ENCODE results near the gene ZNF483.
"Not testable (repeated sequence)": the region's sequence is repeated elsewhere in the genome, so short reads cannot be mapped to it uniquely, and the experiment has no call there.

The ZNF483 gene

GRCh38 chr9:111548623-111549022 is 23.6 kb downstream of the ZNF483 start:
- Histone ChIP-seq H3K4me3 (ENCODE audit: low read length) (peak overlapping the region; percentile 31), H3K27me3 (replicated peaks; ENCODE audit: control insufficient read depth, insufficient read depth, low read length) (no peaks in the 10 kb centered on the region), H3K9ac (ENCODE audit: low read length) (no peak overlapping the region), H3K36me3 (ENCODE audit: control insufficient read depth, insufficient read depth, low read length, severe bottlenecking) (peaks cover 3% of the 10 kb centered on the region), H3K9me3 (ENCODE audit: control insufficient read depth, low read length) (peaks cover 100% of the 10 kb centered on the region), H3K4me1 (ENCODE audit: control insufficient read depth, insufficient read depth, low read length) (no peaks in the 10 kb centered on the region)
- no peak for DNase-seq (ENCODE audit: low read depth)

DNA sequence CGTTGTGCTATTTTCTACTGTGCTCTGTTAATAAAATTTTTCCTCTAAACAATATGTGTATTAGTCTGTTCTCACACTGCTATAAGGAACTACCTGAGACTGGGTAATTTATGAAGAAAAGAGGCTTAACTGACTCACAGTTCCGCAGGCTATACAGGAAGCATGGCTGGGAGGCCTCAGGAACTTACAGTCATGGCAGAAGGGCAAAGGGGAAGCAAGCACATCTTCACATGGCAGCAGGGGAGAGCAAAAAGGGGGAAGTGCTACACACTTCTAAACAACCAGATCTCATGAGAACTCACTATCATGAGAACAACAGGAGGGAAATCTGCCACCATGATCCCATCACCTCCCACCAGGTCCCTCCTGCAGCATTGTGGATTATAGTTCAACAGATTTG is 30.4 kb downstream of the ZNF483 start:
- H3K36me3 ChIP-seq (ENCODE audit: control insufficient read depth, insufficient read depth, low read length, severe bottlenecking); DNase-seq (ENCODE audit: low read depth); H3K4me1 ChIP-seq (ENCODE audit: control insufficient read depth, insufficient read depth, low read length); H3K9ac ChIP-seq (ENCODE audit: low read length); H3K27me3 ChIP-seq (replicated peaks; ENCODE audit: control insufficient read depth, insufficient read depth, low read length); H3K4me3 ChIP-seq (ENCODE audit: low read length): not testable (repeated sequence)
- H3K9me3 ChIP-seq (ENCODE audit: control insufficient read depth, low read length), result peaks cover 54% of the 10 kb centered on the region

DNA sequence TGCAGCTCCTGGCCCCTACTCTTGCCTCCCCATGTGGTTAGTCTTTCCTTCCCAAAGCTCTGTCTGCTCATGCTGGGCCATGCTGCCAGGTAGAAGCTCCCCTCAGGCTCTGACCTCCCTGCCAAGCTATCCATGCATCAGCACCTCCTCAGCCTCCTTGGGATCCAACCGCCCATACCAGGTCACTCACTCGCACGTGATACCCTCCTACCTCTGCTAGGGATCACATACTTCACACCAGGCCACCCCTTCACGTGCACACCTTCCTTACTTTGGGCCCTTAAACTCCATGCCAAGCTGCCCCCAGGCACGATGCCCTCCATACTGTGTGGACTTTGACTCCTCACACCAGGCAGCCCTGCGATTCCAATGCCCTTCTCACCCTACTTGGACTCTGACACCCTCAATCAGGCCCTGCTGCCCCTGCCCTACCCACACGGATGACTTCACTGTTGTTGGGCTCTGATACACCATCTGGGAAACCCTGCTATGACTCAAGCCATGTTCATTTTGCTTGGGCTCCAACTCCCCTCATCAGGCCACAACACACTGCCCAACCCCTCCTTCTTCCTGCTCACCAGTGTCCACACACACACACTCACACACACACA is 34.1 kb downstream of the ZNF483 start:
- DNase-seq (ENCODE audit: low read depth), result no peak
- H3K4me3 ChIP-seq (ENCODE audit: low read length), result no peak overlapping the region

DNA sequence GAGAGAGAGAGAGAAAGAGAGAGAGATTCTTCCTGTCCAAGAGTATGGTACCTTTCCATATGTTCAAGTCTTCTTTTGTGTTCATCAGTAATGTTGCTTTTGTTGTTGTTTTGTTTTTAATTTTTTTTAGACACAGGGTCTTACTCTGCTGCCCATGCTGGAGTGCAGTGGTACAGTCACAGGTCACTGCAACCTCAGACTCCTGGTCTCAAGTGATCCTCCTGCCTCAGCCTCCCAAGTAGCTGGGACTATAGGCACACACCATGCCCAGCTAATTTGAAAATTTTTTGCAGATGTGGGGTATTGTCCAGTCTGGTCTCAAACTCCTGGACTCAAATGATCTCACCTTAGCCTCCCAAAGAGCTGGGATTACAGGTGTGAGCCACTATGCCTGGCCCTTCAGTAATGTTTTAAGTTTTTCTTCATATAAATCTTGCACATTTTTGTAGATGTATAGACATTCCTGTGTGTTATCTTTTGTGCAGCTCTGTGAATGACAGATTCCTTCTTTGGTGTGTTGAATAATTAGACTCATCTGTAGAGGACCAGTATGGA is 36.3 kb downstream of the ZNF483 start:
- H3K27me3 ChIP-seq (replicated peaks; ENCODE audit: control insufficient read depth, insufficient read depth, low read length), result no peaks in the 10 kb centered on the region
- peaks cover 2% of the 10 kb centered on the region for H3K9me3 ChIP-seq (ENCODE audit: control insufficient read depth, low read length)
- no peak overlapping the region for H3K4me3 ChIP-seq (ENCODE audit: low read length)
- peaks cover 2% of the 10 kb centered on the region for H3K4me1 ChIP-seq (ENCODE audit: control insufficient read depth, insufficient read depth, low read length)
- H3K9ac ChIP-seq (ENCODE audit: low read length), result no peak overlapping the region
- no peak for DNase-seq (ENCODE audit: low read depth)
- peaks cover 46% of the 10 kb centered on the region for H3K36me3 ChIP-seq (ENCODE audit: control insufficient read depth, insufficient read depth, low read length, severe bottlenecking)

More for the DNA sequence above, 34.1 kb downstream of the ZNF483 start:
- Histone ChIP-seq H3K9ac (ENCODE audit: low read length) (no peak overlapping the region), H3K36me3 (ENCODE audit: control insufficient read depth, insufficient read depth, low read length, severe bottlenecking) (peaks cover 26% of the 10 kb centered on the region), H3K27me3 (replicated peaks; ENCODE audit: control insufficient read depth, insufficient read depth, low read length) (no peaks in the 10 kb centered on the region), H3K4me1 (ENCODE audit: control insufficient read depth, insufficient read depth, low read length) (no peaks in the 10 kb centered on the region), H3K9me3 (ENCODE audit: control insufficient read depth, low read length) (peaks cover 18% of the 10 kb centered on the region)

- Histone ChIP-seq H3K4me1 (ENCODE audit: control insufficient read depth, insufficient read depth, low read length) (peaks cover 6% of the 10 kb centered on the region), H3K9ac (ENCODE audit: low read length) (no peak overlapping the region), H3K4me3 (ENCODE audit: low read length) (no peak overlapping the region), H3K36me3 (ENCODE audit: control insufficient read depth, insufficient read depth, low read length, severe bottlenecking) (peaks cover 91% of the 10 kb centered on the region), H3K27me3 (replicated peaks; ENCODE audit: control insufficient read depth, insufficient read depth, low read length) (no peaks in the 10 kb centered on the region), H3K9me3 (ENCODE audit: control insufficient read depth, low read length) (peaks cover 14% of the 10 kb centered on the region)
- DNase-seq (ENCODE audit: low read depth), result no peak
Measured at GRCh38 chr9:111566234-111566633, 41.3 kb downstream of the ZNF483 start.

DNA sequence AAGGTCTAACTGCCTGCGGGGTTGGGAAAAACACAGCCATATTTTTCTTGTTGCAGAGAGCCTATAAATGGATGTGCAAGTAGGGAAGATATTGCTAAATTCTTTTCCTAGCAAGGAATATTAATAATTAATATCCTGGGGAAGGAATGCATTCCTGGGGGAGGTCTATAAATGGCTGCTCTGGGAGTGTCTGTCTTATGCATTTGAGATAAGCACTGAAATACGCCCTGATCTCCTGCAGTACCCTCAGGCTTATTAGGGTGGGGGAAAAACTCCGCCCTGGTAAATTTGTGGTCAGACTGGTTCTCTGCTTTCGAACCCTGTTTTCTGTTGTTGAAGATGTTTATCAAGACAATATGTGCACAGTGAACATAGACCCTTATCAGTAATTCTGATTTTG is 43.1 kb downstream of the ZNF483 start:
- Histone ChIP-seq H3K36me3 (ENCODE audit: control insufficient read depth, insufficient read depth, low read length, severe bottlenecking) (peaks cover 87% of the 10 kb centered on the region), H3K4me1 (ENCODE audit: control insufficient read depth, insufficient read depth, low read length) (peaks cover 11% of the 10 kb centered on the region), H3K9me3 (ENCODE audit: control insufficient read depth, low read length) (peaks cover 14% of the 10 kb centered on the region)
- not testable (repeated sequence) for DNase-seq (ENCODE audit: low read depth); H3K9ac ChIP-seq (ENCODE audit: low read length); H3K27me3 ChIP-seq (replicated peaks; ENCODE audit: control insufficient read depth, insufficient read depth, low read length); H3K4me3 ChIP-seq (ENCODE audit: low read length)

GRCh38 chr9:111572950-111573604 is 48.1 kb downstream of the ZNF483 start:
- H3K9me3 ChIP-seq (ENCODE audit: control insufficient read depth, low read length), result peaks cover 13% of the 10 kb centered on the region
- no peaks in the 10 kb centered on the region for H3K27me3 ChIP-seq (replicated peaks; ENCODE audit: control insufficient read depth, insufficient read depth, low read length)
- H3K9ac ChIP-seq (ENCODE audit: low read length), result no peak overlapping the region
- H3K4me3 ChIP-seq (ENCODE audit: low read length), result no peak overlapping the region
- DNase-seq (ENCODE audit: low read depth), result peak; percentile 80
- H3K36me3 ChIP-seq (ENCODE audit: control insufficient read depth, insufficient read depth, low read length, severe bottlenecking), result peaks cover 92% of the 10 kb centered on the region
- H3K4me1 ChIP-seq (ENCODE audit: control insufficient read depth, insufficient read depth, low read length), result peaks cover 9% of the 10 kb centered on the region

DNA sequence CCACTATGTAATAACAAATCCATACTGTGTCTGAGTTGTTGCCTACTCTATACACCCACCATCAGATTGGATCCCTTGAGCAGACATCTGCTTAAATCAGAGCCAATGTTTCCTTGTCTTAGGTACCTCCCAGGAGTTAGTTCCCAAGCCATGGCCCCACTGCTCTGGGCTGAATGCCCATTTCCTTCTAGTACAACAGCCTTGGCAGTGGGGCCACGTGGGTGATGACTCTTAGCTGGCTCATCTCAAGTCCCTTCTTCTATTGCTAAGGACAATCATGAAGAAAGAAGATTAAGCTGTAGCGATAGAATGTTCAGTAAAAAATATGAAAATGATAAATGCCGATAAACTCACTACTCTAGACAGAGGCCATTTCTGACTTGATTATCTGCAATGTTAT is 57.9 kb downstream of the ZNF483 start:
- peaks cover 82% of the 10 kb centered on the region for H3K36me3 ChIP-seq (ENCODE audit: control insufficient read depth, insufficient read depth, low read length, severe bottlenecking)
- no peaks in the 10 kb centered on the region for H3K9me3 ChIP-seq (ENCODE audit: control insufficient read depth, low read length)
- DNase-seq (ENCODE audit: low read depth), result no peak
- H3K9ac ChIP-seq (ENCODE audit: low read length), result no peak overlapping the region
- H3K4me3 ChIP-seq (ENCODE audit: low read length), result no peak overlapping the region
- H3K4me1 ChIP-seq (ENCODE audit: control insufficient read depth, insufficient read depth, low read length), result peaks cover 10% of the 10 kb centered on the region
- H3K27me3 ChIP-seq (replicated peaks; ENCODE audit: control insufficient read depth, insufficient read depth, low read length), result no peaks in the 10 kb centered on the region

GRCh38 chr9:111586378-111586777 is 61.4 kb downstream of the ZNF483 start:
- DNase-seq (ENCODE audit: low read depth), result no peak
- Histone ChIP-seq H3K27me3 (replicated peaks; ENCODE audit: control insufficient read depth, insufficient read depth, low read length) (no peaks in the 10 kb centered on the region), H3K4me1 (ENCODE audit: control insufficient read depth, insufficient read depth, low read length) (peaks cover 21% of the 10 kb centered on the region), H3K9ac (ENCODE audit: low read length) (no peak overlapping the region), H3K4me3 (ENCODE audit: low read length) (no peak overlapping the region), H3K9me3 (ENCODE audit: control insufficient read depth, low read length) (no peaks in the 10 kb centered on the region), H3K36me3 (ENCODE audit: control insufficient read depth, insufficient read depth, low read length, severe bottlenecking) (peaks cover 53% of the 10 kb centered on the region)

GRCh38 chr9:111588846-111589245 is 63.9 kb downstream of the ZNF483 start:
- H3K4me3 ChIP-seq (ENCODE audit: low read length), result no peak overlapping the region
- H3K36me3 ChIP-seq (ENCODE audit: control insufficient read depth, insufficient read depth, low read length, severe bottlenecking), result peaks cover 48% of the 10 kb centered on the region
- H3K4me1 ChIP-seq (ENCODE audit: control insufficient read depth, insufficient read depth, low read length), result peaks cover 12% of the 10 kb centered on the region
- H3K9me3 ChIP-seq (ENCODE audit: control insufficient read depth, low read length), result no peaks in the 10 kb centered on the region
- H3K9ac ChIP-seq (ENCODE audit: low read length), result no peak overlapping the region
- H3K27me3 ChIP-seq (replicated peaks; ENCODE audit: control insufficient read depth, insufficient read depth, low read length), result no peaks in the 10 kb centered on the region
- no peak for DNase-seq (ENCODE audit: low read depth)

GRCh38 chr9:111597852-111598732 is 73.1 kb downstream of the ZNF483 start:
- Histone ChIP-seq H3K9ac (ENCODE audit: low read length) (peak overlapping the region; percentile 93), H3K9me3 (ENCODE audit: control insufficient read depth, low read length) (no peaks in the 10 kb centered on the region), H3K36me3 (ENCODE audit: control insufficient read depth, insufficient read depth, low read length, severe bottlenecking) (peaks cover 37% of the 10 kb centered on the region), H3K27me3 (replicated peaks; ENCODE audit: control insufficient read depth, insufficient read depth, low read length) (no peaks in the 10 kb centered on the region), H3K4me3 (ENCODE audit: low read length) (peak overlapping the region; percentile 93), H3K4me1 (ENCODE audit: control insufficient read depth, insufficient read depth, low read length) (peaks cover 31% of the 10 kb centered on the region)
- peak; percentile 75 for DNase-seq (ENCODE audit: low read depth)
